RWPE1 (cell line): ENCODE data around the gene ADAMTS16.
"Not testable (repeated sequence)": the region's sequence is repeated elsewhere in the genome, so short reads cannot be mapped to it uniquely, and the experiment has no call there.

Experiments used
- CTCF ChIA-PET: fragments of 350-600 bp; sonication (Branson Sonifier 250); formaldehyde crosslinking; extraction: SDS; loops from one replicate; lab custom pipeline; 2021; lab: Yijun Ruan, JAX
- POLR2A ChIA-PET: fragments of 400-600 bp; formaldehyde crosslinking; extraction: SDS; loops from one replicate; lab custom pipeline; 2020; ENCODE audit warnings: antibody characterized with exemption; ENCODE audit not compliant: low non-redundant PET; lab: Yijun Ruan, JAX
- DNase-seq: peaks from one replicate; pipeline ENCODE4 v3.0.0; 2012; ENCODE audit warnings: low spot score
- H3K27ac ChIP-seq: fragments of 450-650 bp; 2 replicates; pipeline ENCODE4 v1.5.1; 2017
- CTCF ChIP-seq: fragments of 450-650 bp; conservative IDR thresholded peaks from 2 replicates; pipeline ENCODE4 v1.5.1; 2017; ENCODE audit warnings: low read depth, mild to moderate bottlenecking

Gene ADAMTS16

GRCh38 chr5:5128766-5129165 lies 11.4 kb upstream of the ADAMTS16 start:
- no peak overlapping the region for H3K27ac ChIP-seq
- no peak for DNase-seq
- POLR2A ChIA-PET = no interaction called here
- CTCF ChIA-PET = no interaction called here
- TF ChIP-seq CTCF = no peak

DNA sequence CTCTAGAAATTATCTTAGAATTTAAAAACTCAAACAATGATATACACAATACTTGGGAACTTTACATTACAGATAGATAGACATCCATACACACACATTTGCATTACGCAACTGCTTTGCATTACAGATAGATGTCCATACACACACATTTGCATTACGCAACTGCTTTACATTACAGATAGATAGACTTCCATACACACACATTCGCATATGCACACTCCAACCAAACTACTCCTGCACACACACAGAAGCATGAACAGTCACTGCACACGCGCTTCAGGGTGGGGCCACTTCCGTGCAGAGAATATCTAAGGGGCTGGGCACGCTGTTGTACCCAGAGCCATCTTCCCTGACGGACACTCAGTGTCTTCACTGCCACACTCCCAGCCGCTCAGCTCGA lies 7.9 kb upstream of the ADAMTS16 start:
- CTCF ChIA-PET = no interaction called here
- H3K27ac ChIP-seq = no peak overlapping the region
- no peak for DNase-seq
- TF ChIP-seq CTCF = no peak
- POLR2A ChIA-PET = no interaction called here

- DNase-seq = no peak
- POLR2A ChIA-PET = no interaction called here
These were observed 7.3 kb upstream of the ADAMTS16 start for GRCh38 chr5:5132693-5133295.

DNA sequence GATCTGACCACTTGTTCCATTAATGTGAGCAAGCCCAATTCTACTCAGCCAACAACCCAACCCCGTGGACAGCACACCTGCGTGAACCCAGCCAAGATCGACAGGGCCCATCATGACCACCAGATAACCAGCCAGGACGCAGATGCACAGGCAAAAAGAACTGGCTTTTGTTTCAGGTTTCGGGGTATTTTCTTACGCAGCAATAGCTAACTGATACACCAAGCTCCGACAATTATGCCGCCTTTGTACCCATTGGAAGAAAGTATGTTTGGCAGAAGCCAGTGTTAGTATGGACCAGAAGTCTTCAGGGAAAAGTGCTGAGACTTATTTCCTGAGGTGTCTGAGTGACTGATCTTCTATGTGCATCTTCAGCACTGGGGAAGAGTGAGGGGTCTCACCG lies 6.0 kb upstream of the ADAMTS16 start:
- H3K27ac ChIP-seq = no peak overlapping the region
- TF ChIP-seq CTCF = no peak
- POLR2A ChIA-PET = no interaction called here
- CTCF ChIA-PET = interaction anchor here (0.6 to 0.7 kb wide), 2 partner anchors 175 to 231 kb away, joined by 3 read pairs; no protein-coding TSS in a partner anchor
- DNase-seq = no peak

More at GRCh38 chr5:5132693-5133295, 7.3 kb upstream of the ADAMTS16 start:
- CTCF ChIA-PET = no interaction called here
- no peak for TF ChIP-seq CTCF
- H3K27ac ChIP-seq = no peak overlapping the region

- POLR2A ChIA-PET = no interaction called here
- DNase-seq = no peak
- H3K27ac ChIP-seq = no peak overlapping the region
- CTCF ChIA-PET = no interaction called here
- no peak for TF ChIP-seq CTCF
These were observed 4.0 kb upstream of the ADAMTS16 start for GRCh38 chr5:5135957-5136676.

DNA sequence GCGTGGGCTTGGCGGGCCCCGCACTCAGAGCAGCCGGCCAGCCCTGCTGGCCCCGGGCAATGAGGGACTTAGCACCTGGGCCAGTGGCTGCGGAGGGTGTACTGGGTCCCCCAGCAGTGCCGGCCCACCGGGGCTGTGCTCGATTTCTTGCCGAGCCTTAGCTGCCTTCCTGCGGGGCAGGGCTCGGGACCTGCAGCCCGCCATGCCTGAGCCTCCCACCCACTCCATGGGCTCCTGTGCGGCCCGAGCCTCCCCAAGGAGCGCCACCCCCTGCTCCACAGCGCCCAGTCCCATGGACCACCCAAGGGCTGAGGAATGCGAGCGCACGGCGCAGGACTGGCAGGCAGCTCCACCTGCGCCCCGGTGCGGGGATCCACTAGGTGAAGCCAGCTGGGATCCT lies 2.3 kb upstream of the ADAMTS16 start:
- H3K27ac ChIP-seq, CTCF ChIA-PET, DNase-seq, POLR2A ChIA-PET: not testable (repeated sequence)

DNA sequence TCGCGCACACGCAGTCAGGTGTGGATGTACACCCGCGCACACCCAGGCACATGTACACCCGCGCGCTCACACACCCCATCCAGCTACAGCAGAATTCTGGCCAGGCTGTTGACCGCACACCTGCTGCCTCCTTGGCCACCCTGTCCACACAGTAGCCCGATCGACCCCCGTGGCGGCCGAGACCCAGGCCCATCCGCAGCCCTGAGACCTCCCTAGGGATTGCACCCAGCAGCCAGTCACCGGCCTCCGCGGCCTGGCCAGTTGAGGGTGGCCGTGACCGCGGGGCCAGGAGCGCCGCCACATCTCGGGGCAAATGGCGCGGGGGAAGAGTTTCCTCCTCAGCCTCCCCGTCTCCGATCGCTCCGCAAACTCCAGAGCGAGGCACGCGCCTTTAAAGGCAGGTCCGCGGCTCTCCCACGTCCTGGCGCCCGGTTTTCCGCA lies 774 bp upstream of the ADAMTS16 start:
- CTCF ChIA-PET = interaction anchor here (0.6 kb wide), 1 partner anchor 197 kb away, joined by 3 read pairs; no protein-coding TSS in a partner anchor
- no peak for TF ChIP-seq CTCF
- DNase-seq = no peak
- POLR2A ChIA-PET = no interaction called here
- no peak overlapping the region for H3K27ac ChIP-seq
